ENCODE results near the gene ZIC5.
"Not testable (repeated sequence)": the region's sequence is repeated elsewhere in the genome, so short reads cannot be mapped to it uniquely, and the experiment has no call there.

The ZIC5 gene

GRCh38 chr13:99959540-99960230 is 11.9 kb downstream of the ZIC5 start:
- in situ Hi-C loops (cut with HindIII; ENCODE audit: low pct_unique_long_range_greater_than_20kb, low sequenced_read_pairs) = no loop called here
- no peak for TF ChIP-seq JUND (IDR thresholded peaks at IDR 0.05; ENCODE audit: low read depth)
- DNase-seq (ENCODE audit: low read depth in 1 of 2, low spot score in 1 of 2) = no peak

- DNase-seq (ENCODE audit: low read depth in 1 of 2, low spot score in 1 of 2) = no peak
- TF ChIP-seq JUND (IDR thresholded peaks at IDR 0.05; ENCODE audit: low read depth) = no peak
- in situ Hi-C loops (cut with HindIII; ENCODE audit: low pct_unique_long_range_greater_than_20kb, low sequenced_read_pairs) = no loop called here
Observed at GRCh38 chr13:99959127-99959539, 12.4 kb downstream of the ZIC5 start.

GRCh38 chr13:99958406-99959126 is 13.0 kb downstream of the ZIC5 start:
- no peak for DNase-seq (ENCODE audit: low read depth in 1 of 2, low spot score in 1 of 2)
- no peak for TF ChIP-seq JUND (IDR thresholded peaks at IDR 0.05; ENCODE audit: low read depth)
- in situ Hi-C loops (cut with HindIII; ENCODE audit: low pct_unique_long_range_greater_than_20kb, low sequenced_read_pairs) = no loop called here

- DNase-seq (ENCODE audit: low read depth in 1 of 2, low spot score in 1 of 2) = peak in 1 of 2 experiments; percentile 39
- in situ Hi-C loops (cut with HindIII; ENCODE audit: low pct_unique_long_range_greater_than_20kb, low sequenced_read_pairs) = no loop called here
Observed at GRCh38 chr13:99956473-99957349, 14.9 kb downstream of the ZIC5 start.

GRCh38 chr13:99955747-99956472 is 15.7 kb downstream of the ZIC5 start:
- in situ Hi-C loops (cut with HindIII; ENCODE audit: low pct_unique_long_range_greater_than_20kb, low sequenced_read_pairs) = no loop called here
- TF ChIP-seq JUND (IDR thresholded peaks at IDR 0.05; ENCODE audit: low read depth) = no peak
- no peak for DNase-seq (ENCODE audit: low read depth in 1 of 2, low spot score in 1 of 2)

More at GRCh38 chr13:99956473-99957349, 14.9 kb downstream of the ZIC5 start:
- no peak for TF ChIP-seq JUND (IDR thresholded peaks at IDR 0.05; ENCODE audit: low read depth)

GRCh38 chr13:99955107-99955746 is 16.3 kb downstream of the ZIC5 start:
- no peak for DNase-seq (ENCODE audit: low read depth in 1 of 2, low spot score in 1 of 2)
- in situ Hi-C loops (cut with HindIII; ENCODE audit: low pct_unique_long_range_greater_than_20kb, low sequenced_read_pairs) = no loop called here
- no peak for TF ChIP-seq JUND (IDR thresholded peaks at IDR 0.05; ENCODE audit: low read depth)

GRCh38 chr13:99953138-99953755 is 18.3 kb downstream of the ZIC5 start:
- in situ Hi-C loops (cut with HindIII; ENCODE audit: low pct_unique_long_range_greater_than_20kb, low sequenced_read_pairs) = no loop called here
- DNase-seq (ENCODE audit: low read depth in 1 of 2, low spot score in 1 of 2) = no peak
- TF ChIP-seq JUND (IDR thresholded peaks at IDR 0.05; ENCODE audit: low read depth) = no peak

GRCh38 chr13:99951666-99952065 is 19.9 kb downstream of the ZIC5 start:
- DNase-seq (ENCODE audit: low read depth in 1 of 2, low spot score in 1 of 2) = not testable (repeated sequence)

GRCh38 chr13:99949679-99950413 is 21.7 kb downstream of the ZIC5 start:
- TF ChIP-seq JUND (IDR thresholded peaks at IDR 0.05; ENCODE audit: low read depth) = no peak
- in situ Hi-C loops (cut with HindIII; ENCODE audit: low pct_unique_long_range_greater_than_20kb, low sequenced_read_pairs) = no loop called here
- no peak for DNase-seq (ENCODE audit: low read depth in 1 of 2, low spot score in 1 of 2)

More at GRCh38 chr13:99951666-99952065, 19.9 kb downstream of the ZIC5 start:
- in situ Hi-C loops (cut with HindIII; ENCODE audit: low pct_unique_long_range_greater_than_20kb, low sequenced_read_pairs) = not testable (repeated sequence)

- no peak for TF ChIP-seq JUND (IDR thresholded peaks at IDR 0.05; ENCODE audit: low read depth)
- in situ Hi-C loops (cut with HindIII; ENCODE audit: low pct_unique_long_range_greater_than_20kb, low sequenced_read_pairs) = no loop called here
- DNase-seq (ENCODE audit: low read depth in 1 of 2, low spot score in 1 of 2) = no peak
Observed at GRCh38 chr13:99948907-99949678, 22.5 kb downstream of the ZIC5 start.

All from T47D (cell line).